ENCODE results near the gene ZNF419.
A peak's percentile ranks its signal among the peaks of the same experiment; 100 is the strongest.

DNA sequence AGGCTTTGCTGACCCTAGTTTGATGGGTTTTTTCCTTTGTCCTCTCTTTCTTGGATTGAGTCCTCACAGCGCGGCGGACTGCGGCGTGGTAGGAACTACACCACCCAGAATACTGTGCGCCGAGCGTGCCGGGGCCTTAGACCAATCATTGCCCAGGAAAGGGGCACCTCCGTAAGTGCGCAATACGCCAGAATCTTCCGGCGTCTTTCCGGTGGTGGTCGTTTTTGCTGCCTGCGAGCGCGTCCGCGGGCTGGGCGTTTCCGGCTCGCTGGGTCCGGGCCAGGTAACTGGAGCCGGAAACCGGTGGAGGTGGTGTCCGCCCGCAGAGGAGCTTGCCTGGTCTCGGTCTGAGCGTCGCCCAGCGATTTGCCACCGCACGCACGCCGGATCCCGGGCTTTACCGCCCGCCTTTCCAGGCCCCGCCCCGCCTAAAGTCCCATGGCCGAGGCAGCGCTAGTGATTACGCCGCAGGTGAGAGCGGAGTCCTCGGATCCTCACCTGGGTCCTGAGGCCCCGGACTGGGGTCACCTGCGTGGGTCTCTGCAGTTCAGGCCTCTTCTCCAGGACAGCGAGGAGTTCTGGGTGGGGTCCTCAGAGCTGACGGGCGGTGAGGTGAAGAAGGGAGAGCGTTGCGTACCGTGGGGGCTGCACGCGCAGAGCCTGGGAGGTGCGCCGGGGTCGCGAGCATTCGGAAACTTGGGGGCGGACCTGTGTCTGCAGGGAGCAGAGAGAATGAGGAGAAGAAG is 39.8 kb downstream of the ZNF419 start, which contains the start of gene ZNF549:
- peak; percentile 70 for TF ChIP-seq POLR2AphosphoS5 (IDR thresholded peaks at IDR 0.05; ENCODE audit: borderline replicate concordance, low read depth, low read length)
- no peak for TF ChIP-seq FOXP2 (optimal IDR thresholded peaks at IDR 0.05; ENCODE audit: control extremely low read depth, extremely low read length, insufficient read depth)
